Activated CD8-positive, alpha-beta memory T cell treated with anti-CD3 and anti-CD28 coated beads for 1 hour (primary cell): Measurements from ENCODE around the gene DIO3.
"Not testable (repeated sequence)": the region's sequence is repeated elsewhere in the genome, so short reads cannot be mapped to it uniquely, and the experiment has no call there.

ENCODE experiments used
- DNase-seq, 2 donors: peaks; one replicate each; pipeline ENCODE4 v3.0.0-alpha.2; 2020; ENCODE audit warnings: low read depth in 1 of 2; ENCODE audit errors: extremely low read depth in 1 of 2

Gene DIO3

DNA sequence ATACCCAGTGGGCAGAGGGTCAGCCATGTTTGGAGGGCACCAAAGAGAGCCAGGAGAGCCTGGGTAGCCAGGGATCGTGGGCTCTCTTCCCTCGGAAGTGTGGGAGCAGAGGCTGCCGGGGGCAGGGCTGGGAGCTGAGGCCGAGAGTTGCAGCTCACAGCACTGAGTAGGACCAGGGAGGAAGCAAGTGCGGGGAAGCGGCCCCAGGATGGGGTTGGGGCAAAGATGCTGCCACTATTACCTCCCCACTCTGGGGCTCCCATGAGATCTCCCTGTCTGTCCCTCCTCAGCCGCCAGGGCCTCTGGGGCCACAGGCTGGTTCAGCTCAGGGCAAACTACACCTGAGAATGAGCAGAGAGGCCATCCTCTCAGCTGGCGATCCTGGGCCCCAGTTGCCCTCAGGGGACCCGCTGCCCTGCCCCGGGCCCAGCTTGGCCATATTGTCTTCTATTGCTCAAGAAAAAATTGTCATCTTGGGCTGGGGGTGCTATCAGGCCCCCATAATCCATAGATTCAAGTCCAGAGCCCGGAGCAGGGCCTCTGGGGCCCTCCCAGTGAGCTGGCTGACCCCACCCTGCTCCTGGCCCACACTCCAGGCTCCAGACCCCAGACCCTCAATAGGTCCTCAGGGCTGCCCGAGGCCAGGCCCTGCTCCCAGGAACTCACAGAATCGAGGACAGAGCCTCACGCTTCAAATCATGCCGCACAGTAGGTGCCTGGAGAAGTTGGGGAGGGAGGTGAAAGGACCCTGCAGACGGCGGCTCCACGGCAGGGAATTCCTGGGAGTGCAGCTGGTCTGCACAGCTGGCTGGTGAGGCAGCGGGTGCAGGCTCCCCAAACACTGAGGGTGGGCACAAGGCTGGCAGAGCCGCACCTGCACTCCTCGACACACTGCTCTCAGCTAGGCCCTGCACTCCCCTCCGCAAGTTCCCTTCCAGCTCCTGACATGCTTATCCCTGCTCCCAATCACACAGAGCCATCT is 20.5 kb upstream of the DIO3 start:
- no peak for DNase-seq

DNA sequence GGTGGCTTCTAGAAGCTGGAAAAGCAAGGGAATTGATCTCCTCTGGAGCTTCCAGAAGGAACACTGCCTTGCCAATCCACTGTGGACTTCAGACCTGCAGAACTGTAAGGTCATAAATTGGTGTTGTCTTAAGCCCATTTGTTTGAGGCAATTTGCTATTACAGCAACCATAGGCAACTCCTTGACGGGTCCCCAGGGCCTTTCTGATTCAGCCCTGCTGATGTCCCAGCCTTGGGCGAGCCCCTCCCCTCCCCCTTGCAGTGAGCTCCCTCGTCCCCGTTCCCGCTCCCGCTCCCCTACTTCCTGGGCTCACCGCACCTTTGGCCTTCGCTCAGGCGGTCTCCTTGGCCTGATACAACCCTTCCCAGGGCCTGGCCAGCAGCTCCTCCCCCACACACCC is 18.9 kb upstream of the DIO3 start:
- DNase-seq, result no peak

DNA sequence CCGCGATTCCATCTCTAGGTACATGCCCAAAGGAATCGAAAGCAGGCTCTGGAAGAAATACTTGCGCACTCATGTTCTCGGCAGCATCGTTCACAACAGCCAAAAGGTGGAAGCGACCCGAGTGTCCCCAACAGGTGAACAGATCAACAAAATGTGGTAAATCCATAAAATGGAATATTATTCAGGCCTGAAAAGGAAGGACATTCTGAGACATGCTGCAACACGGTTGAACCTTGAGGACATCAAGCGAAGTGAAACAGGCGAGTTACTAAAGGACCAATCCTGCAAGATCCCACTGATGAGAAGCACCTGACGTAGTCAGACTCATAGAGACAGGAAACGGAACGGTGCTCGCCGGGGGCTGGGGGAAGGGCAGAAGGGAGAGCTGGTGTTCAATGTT is 17.5 kb upstream of the DIO3 start:
- no peak for DNase-seq

DNA sequence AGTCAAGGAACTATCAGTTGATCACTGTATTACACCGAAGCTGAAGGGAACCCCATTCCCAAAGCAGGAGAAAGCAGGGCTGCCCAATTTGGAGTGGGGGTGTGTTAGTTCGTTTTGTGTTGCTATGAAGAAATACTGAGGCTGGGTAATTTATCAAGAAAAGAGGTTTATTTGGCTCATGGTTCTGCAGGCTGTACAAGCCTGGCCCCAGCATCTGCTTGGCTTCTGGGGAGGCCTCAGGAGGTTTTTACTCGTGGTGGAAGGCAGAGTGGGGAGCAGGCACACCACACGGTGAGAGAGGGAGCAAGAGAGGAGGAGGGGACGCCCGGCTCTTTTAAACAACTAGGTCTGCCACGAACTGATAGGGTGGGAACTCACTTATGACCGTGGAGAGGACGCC is 16.7 kb upstream of the DIO3 start:
- DNase-seq, result no peak

DNA sequence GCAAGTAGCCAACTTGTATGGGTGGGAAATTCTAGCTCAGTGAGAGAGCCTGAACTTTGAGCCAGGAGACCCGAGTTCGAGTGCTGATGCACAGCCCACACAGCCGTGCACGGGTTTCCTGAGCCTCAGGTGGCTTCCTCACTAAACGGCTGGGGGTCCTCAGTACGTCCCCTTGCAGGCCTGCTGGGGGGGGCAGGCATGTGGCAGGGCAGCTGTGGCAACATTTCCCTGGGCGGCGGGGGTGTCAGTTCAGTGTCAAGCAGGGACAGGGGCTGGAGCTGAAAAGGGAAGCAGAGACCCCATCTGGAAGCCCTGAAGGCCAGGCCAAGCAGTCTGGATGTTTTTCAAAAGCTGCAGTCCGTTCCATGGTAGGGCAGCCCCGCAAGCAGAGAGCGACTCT is 14.6 kb upstream of the DIO3 start:
- no peak for DNase-seq

DNA sequence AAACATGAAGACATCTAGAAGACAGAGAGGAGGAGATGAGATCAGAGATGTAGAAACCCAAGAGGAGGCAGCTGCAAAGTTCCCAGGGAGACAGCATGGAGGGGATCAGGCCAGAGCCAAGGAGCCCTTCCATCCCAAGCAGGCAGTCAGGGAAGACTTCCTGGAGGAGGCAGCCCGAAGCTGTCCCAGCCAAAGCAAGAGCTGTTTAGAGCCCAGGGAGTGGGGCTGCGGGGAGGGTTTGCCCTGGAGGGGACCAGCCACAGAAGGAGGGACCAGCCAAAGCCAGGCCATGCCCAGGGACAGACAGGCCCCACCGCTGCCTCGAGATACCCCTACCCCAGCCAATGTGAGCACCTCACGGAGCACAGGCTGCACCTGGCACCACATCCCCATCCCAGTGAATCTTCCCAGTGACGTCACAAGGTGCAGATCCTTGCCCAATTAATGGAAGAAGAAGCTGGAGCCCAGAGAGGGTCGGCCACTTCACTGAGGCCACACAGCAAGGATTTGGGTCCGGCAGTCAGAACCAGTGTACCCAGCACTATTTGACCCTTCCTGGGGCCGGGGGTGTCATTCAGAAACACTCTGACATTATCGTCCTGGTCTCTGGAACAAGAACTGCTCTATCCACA is 14.1 kb upstream of the DIO3 start:
- no peak for DNase-seq

DNA sequence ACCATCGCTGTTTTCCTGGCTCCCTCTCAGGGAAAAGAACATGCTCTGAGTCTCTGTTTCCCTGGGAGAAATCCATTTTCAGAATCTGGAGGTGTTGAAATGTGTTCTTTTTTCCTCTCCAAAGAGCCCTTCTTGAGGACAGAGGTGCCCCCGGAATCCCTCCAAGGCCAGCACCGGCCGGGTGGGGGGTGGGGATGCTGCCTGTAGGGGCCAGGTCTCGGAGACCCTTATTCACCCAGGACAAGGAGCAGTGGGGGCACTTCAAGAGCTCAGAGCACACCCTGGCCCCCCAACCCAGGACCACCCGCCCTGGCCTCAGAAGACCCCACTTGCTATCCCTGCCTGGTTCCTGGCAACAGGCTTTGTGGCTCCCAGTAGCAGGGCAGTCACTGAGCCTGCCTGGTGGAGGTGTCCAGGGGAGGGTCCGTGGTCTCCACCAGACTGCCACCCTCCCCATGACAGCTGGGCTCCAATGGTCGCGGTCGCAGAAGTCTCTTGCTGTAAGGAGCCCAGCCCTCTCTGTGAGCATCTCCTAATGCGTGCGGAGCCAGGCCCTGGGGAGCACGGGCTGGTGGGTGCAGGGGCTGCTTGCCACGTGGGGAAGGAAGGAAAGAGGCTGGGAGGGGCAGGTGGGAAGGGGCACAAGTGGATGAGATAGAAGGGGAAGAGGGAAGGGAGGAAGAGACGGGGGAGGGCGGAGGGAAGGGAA is 13.2 kb upstream of the DIO3 start:
- no peak for DNase-seq

DNA sequence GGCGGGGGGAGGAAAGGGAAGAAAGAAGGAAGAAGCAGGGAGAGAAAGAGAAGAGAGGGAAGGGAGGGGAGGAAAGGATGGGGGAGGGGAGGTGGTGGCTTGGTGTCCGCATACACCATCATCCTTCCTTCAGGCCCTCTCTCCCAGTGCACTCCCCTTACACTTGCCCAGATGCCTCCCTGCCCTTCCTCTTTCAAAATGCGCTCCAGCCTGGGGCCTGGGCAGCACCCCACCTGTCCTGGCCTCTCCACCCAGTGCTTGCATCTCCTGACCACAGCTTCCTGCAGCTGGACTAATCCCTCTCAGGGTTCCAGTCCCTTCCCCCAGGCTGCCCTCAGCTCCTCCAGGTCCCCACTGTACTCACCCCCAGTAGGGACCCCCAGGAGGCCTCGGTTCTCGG is 12.6 kb upstream of the DIO3 start:
- no peak for DNase-seq

DNA sequence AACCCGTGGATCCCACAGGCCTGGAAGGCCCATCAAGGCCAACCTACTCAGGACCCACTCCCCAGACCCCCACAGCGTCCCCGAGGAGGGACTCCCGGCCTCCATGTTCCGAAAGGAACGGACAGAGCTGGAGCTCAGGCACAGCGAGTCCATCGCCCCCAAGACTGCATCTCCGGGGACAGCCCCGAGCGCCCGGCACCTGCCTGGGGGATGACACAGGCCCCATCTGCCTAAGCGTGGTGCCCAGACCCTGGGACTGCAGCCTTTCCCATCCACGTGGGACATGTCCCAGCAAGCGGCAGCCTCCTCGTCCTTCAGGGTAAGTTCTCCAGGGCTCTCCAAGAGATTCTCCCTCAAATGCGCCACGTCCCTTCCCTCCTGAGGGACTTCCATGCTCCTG is 12.1 kb upstream of the DIO3 start:
- no peak for DNase-seq

DNA sequence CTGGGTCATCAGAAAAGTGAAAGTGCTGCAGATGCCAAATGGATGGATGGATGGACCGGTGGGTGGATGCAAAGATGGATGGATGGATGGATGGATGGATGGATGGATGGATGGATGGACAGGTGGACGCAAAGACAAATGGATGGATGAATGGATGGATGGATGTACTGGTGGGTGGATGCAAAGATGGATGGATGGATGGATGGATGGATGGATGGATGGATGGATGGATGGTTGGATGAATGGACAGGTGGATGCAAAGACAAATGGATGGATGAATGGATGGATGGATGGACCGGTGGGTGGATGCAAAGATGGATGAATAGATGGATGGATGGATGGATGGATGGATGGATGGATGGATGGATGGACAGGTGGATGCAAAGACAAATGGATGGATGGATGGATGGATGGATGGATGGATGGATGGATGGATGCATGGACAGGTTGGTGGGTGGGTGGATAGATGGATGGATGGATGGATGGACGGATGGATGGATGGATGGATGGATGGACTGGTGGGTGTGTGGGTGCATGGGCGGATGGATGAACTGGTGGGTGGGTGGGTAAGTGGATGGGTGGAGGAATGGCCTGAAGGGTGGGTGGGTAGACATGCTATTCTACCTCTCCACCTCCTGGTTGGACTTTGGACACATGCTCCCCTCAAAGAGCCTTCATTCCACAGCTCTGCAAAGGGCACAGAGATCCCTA is 10.9 kb upstream of the DIO3 start:
- DNase-seq, result not testable (repeated sequence)

DNA sequence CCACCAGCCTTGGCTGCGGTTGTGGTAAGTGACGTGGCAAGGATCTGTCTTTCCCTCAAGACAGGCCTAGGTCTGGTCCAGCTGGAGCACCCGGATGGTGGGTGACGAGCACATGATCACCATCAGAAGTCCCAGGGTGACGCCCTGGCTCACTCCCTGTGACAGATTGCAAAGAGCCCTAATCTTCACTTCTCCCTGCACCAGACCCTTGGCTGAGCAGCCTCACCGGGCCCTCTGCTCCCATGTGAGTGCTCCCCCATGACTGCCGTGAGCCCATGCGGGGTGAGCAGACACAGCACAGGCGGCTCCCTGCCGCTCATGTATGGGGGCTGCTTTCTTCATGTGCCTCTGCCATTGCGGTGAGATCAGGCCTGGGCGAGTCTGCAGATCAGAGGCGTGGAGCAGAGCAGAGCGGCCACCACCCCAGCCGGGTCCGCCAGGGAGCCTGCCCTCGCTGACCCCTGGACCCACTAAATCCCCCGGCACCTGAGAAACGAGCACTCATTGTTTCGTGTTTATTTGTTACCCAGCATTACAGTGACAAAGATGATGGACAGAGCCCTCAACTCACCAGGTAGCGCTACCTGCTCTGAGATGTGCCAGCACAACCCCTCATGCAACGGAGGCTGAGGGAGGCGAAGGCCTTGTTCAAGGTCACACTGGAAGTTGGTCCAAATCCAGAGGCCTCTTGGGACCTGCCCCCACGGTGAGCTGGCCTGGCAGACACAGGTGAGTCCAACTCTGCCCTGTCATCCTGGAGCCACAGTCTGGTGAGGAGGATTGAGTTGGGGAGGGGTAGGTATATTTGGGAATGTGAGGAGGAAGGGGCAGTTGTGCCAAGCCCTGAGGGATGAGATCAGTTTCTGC is 9.3 kb upstream of the DIO3 start:
- no peak for DNase-seq

DNA sequence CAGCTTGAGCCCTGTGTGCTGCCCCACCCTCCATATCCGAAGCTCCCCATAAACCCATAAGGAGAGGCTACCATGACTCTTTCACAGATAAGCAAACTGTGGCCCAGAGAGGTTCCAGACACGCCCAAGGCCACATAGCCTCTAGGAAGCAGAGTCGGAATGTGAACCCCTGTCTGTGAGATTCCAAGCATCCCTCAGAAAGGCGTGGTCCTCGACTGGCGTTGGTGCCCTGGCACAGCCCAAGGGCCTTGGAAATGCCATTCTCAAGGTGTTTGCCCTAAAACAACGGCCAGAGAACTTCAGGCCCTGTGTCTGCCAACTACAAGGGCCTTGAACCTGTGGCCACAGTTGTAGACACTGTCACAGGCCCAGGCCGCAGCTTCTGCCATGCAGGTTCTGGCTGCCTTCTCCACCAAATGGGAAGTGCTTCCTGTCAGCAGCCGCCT is 8.5 kb upstream of the DIO3 start:
- DNase-seq, result no peak

DNA sequence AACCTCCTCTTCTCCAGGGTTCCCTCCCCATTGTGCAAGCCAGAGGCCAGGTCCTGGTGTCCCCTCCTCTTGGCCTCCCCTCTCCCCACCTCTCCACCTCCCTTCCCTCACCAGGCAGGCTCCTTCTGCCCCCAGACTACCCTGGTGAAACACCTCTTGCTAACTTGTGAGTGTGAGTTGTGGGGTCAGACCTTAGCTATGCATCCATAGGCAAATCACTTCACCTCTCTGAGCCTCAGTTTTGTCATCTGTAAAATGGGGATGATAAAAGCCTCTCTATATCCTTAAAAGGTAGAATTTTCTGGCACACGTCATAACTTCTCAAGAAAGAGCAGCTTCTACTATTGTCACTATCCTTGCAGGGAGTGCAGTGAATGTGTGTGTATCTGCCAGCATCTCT is 7.9 kb upstream of the DIO3 start:
- no peak for DNase-seq

DNA sequence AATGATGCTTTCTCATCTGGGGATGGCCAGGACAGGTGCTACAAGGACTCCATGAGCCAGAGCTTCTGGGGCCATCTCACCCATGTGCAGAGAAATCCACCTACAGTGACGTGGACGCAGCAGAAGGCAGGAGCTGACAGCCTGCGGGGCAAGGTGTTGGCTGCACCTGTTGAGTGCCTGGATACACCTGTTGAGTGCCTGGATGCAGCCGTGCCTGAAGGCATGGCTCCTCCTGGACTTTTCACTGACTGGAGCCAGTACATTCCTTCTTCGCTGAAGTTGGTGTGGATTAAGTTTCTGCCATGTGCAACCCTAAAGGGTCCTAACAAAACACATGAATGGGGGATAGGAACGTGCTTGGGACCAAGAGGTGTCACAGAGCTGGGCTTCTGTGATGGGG is 7.4 kb upstream of the DIO3 start:
- no peak for DNase-seq

DNA sequence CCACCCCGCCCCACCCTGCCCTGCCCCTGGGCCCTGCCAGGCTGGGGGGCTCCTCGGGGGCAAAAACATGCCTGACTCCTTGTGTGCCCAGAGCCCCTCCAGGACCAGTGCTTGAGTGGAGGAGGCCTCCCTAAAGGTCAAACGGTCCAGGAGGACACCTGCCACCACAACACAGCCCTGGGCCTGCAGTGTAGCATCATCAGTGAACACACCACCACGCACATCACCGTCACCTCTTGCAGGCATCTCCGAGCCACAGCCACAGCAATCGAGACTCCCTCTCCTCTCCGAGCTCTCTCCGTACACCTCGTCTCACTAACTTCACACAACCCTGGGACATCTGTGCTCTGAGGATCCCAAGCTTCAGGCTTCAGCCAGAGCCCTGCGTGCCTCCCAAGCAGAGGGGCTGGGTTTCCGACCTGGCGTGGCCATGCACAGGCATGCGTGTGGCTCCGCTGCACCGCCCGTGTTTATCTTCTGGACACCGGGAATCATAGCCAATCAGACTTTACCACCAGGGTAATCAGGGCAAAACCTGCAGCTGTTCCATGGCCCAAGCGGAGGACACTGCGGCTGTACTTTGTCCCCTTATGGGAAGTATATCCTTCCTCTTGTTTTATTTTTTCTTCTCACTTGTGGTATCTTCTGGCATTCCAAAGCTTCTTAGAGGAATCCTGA is 6.2 kb upstream of the DIO3 start:
- DNase-seq, result no peak

DNA sequence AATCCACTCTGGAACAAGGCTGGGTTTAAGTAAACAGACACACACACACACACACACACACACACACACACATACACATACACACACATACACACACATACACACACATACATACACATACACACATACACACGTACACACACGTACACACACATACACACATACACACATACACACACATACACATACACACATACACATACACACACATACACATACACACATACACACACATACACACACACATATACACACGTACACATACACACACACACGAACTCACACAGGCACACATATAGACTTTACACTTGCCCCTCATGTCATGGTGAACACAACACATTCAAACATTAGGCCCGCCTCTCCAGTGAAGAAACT is 5.6 kb upstream of the DIO3 start:
- DNase-seq, result not testable (repeated sequence)

DNA sequence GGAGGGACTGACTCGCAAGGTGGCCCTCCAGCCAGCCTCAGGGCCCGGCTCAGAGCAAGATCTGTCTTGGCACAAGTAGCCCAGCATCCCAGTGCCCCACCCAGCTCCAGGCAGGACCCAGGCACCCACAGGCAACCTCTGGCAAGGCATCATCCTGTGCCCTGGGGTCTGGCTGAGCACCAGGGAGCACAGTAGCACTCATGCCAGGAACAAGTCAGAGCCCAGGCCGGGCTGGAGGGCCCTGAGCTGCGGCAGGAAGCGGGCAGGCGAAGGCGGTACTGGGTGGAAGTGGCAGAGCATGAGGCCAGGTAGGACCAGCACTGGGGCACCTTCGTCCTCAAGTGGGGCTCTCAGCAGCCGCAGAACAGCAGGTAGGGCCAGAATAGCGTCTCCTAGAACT is 5.2 kb upstream of the DIO3 start:
- DNase-seq, result no peak

DNA sequence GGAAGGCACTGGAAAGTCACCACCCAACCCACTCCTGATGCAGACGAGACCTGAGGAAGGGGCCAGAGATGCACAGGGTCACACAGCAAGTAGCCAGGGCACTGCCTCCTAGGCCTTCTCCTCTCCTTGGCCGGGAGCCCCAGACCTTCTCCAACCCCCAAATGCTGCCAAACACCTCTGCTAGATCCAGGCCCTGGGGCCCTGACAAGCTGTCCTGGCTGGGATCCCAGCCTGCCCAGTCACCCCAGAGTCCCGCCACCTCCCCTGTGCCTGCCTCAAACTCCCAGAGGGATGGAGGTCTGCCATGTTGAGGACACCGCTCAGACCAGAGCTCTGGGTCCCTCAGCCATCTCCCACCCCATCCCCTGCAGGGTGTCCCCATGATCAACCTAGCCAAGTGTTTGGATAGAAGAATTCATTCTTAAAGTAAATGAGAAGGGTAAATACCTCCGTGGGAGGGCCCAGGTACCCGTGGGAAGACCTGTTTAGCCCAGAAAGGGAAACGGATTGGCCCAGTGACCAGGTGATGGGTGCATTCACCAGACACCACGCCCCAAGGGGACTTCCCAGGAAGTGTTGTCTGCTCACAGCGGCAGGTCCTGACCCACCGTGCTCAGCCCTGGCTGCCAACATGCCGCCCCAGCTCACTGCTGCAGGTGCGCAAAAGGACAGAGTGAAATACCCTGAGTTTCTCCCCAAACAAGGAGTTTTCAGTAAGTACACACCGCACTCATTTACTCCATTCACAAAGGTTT is 4.6 kb upstream of the DIO3 start:
- no peak for DNase-seq

DNA sequence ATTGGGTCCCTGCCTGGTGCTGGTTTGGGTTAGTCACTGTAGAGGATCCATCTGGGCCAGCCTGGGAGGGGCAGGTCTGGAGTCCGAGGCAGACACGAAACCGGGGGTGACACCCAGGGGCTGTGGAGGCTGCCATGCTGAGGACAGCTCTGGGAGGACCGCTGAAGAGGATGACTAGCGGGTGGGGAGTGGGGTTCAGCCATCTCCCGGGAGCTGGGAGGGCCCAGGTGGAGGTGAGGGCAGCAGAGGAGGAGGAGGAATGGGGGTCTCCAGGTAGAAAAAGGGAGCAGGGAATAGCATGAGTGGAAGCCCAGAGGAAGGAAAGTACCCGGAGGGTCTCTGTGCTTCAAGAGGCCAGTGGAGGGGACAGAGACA is 4.0 kb upstream of the DIO3 start:
- no peak for DNase-seq
